Gastroesophageal sphincter (tissue), 2 donors: ENCODE data around the gene TNFRSF19.

Source experiments
- EP300 ChIP-seq: sonication (generic); formaldehyde crosslinking; IDR thresholded peaks from one replicate; pipeline ENCODE4 v1.6.1; 2017; ENCODE audit warnings: antibody characterized with exemption, mild to moderate bottlenecking
- POLR2A ChIP-seq, 2 donors: fragments of 450-650 bp; IDR thresholded peaks; one replicate each; pipeline ENCODE4 v1.6.1; 2017; ENCODE audit warnings: antibody characterized with exemption in 2 of 2, mild to moderate bottlenecking in 2 of 2, moderate library complexity in 1 of 2

DNA sequence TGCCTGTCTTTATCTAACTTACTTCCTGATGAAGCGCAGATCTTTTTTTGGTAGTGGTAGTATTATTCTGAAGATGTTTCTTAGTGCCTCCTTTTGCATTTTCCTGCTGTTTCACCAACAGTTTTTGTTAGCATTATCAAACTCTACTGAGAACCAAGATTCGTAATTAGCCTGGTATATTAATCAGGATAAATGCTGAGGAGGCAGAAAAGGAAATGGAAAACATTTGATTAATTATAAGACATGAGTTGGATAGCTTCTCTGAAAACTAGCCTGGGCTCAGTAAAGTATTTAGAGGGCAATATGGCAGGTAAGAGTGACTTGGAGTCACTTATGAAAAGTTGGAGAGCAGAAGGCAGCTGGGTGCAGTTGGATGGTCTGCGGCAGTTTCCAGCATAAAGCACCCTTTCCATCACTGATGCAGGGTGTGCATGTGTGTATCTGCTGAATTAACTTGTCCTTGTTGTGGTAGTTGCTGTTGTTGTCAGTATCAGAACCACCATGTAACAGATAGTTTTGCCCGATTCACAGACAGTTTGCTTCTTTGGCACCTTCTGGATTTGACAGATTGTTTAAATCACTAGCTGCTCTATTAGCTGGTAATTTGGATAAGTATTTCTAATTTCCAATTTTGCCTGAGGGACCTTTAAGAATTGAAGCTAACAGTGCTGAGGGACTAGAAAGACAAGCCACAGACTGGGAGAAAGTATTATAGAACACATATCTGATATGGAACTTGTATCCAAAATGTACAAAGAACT lies 6.9 kb upstream of the TNFRSF19 start:
- TF ChIP-seq EP300 = no peak
- no peak for TF ChIP-seq POLR2A (IDR thresholded peaks at IDR 0.05)
